HG03378 (cell line): ENCODE measurements around the gene FRMD5.

Source experiments
- ATAC-seq: cut with Tn5 transposase; IDR thresholded peaks from one replicate; pipeline ENCODE4 v1.9.1; 2021; ENCODE audit warnings: mild to moderate bottlenecking, moderate library complexity; ENCODE audit not compliant: unreplicated experiment

Gene FRMD5

DNA sequence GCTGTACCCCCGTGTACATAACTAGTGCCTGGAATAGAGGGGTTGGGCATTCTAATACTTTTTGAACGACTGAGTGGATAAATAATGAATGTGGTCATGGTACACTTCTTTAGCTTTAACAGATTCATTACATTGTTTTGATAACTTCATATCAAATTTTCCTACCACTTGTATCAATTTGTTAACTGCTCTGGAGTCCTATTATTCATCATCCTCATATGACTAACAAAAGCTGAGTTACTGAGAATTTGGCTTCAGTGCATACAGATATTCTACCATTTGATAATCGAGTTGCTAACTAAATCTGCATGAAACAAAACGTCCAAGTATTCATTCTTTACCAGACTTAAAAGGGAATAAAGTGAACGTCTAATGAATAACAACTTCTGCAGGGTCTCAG is 31.7 kb downstream of the FRMD5 start:
- ATAC-seq, result no peak

DNA sequence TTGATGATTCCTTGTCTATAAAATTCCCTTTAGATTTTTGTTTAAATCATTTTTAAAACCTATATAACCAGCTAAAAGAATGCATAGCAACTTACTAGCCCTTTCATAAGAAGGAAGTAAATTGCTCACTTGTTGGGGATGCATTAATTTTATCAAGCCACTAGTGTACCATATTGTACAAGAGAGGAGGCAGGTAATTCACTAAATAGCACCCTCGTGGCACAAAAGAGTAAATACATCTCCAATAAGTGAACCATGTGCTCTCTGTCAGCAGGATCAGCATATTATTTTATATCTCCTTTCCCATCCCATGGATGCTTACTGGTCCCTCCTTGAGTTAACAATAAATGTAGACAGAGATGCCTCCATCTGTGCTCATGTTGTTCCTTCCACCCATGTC is 34.3 kb downstream of the FRMD5 start:
- no peak for ATAC-seq

DNA sequence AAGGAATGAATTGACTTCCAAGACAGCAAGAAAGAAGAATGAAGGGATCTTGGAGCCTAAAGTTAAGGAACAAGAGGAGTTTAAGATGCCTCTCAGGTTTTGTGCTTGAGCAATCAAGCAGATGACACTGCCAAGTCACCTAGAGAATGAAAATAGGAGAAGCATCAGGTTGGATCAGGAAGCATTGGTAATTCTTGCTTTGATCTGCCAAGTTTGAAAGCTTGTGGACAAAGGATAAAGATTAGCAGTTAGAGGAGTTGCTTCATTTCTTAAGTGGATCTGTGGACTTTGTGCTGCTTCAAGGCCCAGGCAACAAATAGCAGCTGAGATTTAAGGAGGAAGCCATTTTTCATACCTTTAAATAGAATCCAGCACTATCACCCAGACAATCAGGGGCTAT is 35.6 kb downstream of the FRMD5 start:
- no peak for ATAC-seq

DNA sequence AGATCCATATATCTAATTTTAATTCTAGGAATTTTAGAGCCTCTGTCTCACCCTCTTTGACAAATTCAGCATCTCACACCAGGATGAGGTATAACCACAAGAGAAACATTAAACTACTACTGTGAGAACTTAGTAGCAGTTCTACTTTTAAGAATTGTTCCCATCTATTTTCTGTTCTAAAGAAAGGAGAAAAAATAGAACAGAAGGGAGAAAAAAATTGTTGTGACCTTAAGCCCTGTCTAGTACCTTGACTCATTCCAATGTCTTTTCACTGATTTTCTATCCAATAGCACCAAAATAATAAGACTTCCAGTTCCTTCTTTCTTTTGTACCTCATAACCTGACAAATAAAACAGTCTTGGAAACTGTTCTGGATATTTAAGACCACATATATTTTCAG is 37.0 kb downstream of the FRMD5 start:
- no peak for ATAC-seq

DNA sequence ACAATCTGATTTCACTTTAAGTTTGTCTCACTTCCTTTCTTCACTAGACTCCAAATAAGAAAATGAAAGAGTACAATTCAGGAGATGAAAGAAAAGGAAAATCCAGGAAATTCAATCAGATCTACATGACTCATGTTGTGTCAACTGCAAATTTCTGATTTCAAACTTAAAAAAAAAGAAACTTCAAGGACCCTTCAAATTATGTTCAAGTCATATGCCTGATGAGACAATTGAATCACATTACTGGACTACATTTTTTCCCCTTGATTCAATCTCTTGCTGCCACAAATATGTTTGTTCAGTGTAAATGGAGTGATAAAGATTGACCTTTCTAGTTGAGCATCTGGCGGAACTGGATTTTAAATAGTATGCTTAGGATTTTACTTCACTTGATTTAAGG is 37.4 kb downstream of the FRMD5 start:
- no peak for ATAC-seq

DNA sequence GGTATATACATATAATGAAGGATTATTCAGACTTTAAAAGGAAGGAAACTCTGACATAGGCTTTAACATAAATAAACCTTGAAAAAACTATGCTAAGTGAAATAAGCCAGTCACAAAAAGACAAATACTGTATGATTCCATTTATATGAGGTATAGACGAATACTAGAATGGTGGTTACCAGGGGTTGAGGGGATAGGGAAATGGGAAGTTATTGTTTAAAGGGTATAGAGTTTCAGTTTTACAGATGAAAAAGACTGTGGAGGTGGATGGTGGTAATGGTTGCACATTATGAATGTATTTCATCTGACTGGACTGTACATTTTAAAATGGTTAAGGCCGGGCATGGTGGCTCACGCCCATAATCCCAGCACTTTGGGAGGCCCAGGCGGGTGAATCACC is 41.7 kb downstream of the FRMD5 start:
- no peak for ATAC-seq

DNA sequence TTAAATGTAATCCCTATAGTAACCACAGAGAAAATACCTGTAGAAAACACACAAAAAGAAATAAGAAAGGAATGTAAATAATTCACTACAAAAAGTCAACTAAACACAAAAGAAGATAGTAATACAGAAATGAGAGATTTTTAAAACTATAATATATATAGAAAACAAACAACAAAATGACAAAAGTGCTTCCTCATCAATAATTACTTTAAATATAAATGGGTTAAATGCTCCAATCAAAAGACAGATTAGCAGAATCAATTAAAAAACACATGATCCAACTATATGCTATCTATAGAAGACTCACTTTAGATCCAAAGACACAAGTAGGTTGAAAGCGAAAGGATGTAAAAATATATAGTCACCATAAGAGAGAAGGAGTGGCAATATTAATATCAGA is 45.8 kb downstream of the FRMD5 start:
- ATAC-seq, result no peak

DNA sequence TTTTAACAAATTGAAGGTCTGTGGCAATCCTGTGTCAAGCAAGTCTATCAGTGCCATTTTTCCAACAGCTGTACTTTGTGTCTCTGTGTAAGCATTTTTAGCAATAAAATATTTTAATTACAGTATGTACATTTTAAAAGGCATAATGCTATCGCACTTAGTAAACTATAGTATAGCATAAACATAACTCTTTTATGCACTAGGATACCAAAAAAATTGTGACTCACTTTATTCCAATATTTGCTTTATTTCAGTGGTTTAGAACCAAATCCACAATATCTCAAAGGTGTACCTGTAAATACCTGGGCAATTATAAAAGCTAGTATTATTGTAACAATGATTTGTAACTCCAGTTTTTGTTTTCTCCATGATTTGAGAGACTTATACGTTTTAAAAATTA is 46.5 kb downstream of the FRMD5 start:
- no peak for ATAC-seq

DNA sequence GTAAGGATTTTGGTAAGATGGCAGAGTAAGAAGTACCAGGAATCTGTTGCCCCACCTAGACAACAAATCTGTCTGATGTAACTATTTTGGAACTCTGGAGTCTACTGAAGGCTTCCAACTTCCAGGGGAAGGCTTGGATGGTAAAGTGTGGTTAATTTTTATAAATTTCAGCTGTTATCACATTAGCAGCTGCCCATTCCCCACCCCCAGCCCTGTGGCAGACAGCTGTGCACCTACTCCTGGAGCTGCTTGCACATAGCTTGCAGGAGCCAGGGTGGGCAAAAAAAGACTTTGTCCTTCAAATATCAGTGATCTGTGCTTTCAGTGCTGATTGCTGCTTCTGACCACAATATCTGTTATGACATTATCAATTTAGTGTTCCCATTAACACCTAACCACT is 47.4 kb downstream of the FRMD5 start:
- ATAC-seq, result no peak

DNA sequence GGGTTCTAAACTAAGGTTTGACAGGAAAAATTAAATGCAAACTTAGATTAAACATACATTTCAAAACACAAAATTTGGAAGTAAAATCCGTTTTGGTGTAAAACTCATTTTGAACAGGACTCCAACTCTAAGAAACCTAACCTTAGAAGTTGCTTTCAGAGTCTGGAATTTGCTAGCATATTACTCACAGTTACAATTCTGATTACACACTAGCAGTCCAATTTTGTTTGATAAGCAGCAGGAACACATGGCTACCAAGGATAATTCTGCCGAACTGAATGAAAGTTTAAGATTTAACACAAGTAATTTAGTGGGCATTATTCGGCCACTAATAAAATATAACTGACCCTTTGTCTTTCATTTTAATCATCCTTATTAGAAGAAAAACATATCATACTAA is 49.6 kb downstream of the FRMD5 start:
- ATAC-seq, result no peak

DNA sequence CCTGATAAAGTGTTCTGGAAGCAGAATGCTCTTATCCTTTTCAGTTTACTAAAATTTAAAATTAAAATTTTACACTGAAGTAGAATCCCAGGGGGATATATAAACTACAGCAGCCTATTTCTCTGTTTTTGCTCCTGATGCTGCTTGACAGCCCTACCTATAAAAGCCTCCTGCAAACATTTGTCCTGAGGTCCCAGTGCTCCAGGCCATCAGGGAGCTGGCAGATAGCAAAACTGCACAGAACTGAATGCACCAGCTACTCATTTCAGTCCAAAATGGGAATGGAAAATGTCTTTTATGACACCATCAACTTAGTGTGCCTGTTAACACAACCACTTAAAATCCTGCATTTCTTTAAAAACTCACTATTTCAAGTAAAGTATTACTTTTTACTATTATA is 50.1 kb downstream of the FRMD5 start:
- ATAC-seq, result no peak

DNA sequence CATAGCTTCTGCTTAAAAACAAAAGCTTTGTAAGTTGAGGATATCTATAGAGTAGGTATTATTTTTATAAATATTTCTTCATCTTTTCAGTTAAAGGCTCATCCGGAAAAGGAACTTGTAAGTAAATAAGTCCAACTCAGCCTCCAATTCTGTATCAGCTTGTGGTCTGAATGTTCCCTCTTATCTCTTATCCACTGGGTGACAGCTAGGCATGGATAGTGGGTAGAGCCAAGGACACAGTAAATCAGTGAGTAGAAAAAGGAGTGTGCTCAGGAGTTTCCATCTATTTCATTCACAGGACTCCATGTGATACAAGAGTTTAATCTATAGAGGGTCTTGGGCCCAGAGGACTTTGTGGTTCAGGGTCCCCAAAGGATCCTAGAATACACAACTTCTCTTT is 50.9 kb downstream of the FRMD5 start:
- ATAC-seq, result no peak

DNA sequence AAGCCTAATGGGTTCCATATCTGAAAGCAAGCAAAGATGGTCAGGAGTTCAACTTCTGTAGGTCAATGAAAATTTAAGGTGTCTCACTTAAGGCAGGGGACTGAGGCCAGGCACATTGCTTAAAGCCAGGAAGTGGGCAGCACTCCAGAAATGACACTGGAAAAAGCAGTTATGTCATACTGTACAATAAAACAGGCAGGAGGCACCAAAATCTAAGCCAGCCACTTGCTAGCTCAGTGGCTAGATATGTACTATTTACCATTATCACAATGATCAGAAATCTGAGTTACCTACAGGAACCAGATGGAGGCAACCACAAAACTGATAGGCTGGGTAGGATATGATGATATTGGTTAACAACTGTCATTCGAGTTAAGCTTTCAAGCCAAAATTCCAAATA is 57.3 kb downstream of the FRMD5 start:
- no peak for ATAC-seq

DNA sequence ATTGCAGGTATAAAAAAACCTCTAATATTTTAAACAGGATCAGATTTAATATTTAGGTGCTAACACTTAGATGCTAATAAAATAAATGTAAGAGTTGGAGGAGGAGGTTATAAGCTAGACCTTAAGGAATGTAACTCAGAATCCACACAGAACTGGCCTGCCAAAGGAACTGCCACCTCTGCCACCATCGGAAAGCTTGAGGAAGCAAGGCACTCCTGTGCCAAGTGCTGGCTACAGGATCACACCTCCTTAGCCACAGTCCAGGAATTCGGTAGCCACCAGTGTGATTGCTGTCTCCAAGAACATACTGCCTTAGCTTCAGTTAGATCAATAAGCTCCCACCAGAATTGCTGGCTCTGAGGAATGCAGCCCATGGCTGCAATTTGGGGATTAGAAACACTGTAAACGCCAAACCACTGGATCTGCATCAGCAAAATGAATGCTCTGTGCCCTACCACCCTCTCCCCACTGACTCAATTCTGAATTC is 58.0 kb downstream of the FRMD5 start:
- ATAC-seq, result no peak

DNA sequence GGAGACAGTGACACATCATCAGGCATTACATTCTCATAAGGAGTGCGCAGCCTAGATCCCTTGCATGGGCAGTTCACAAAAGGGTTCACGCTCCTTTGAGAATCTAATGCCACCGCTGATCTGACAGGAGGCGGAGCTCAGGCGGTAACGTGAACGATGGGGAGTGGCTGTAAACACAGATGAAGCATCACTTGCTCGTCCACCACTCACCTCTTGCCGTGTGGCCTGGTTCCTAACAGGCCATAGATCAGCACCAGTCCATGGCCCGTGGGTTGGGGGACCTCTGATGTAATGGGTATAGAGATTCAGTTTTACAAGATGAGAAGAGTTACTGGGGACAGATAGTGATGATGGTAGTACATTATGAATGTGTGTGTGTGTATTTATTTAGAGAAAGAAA is 63.0 kb downstream of the FRMD5 start:
- no peak for ATAC-seq

DNA sequence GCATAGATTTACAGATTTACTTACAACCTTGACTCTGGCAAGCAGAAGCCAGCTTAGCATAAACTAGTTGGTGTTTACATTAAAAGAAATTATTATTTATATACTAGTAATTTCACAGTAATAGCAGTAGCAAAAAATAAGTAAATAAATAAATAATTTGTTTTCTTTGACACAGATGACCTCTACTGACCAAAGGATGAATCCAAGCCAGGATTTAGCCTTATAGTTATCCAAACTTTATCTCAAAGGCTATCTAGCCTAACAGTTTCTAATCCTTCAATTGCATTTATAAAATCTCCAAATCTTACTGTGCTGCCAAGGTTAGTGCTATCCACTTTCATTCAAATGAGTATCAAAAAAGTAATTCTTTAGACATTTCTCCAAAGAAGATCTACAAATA is 64.3 kb downstream of the FRMD5 start:
- no peak for ATAC-seq

DNA sequence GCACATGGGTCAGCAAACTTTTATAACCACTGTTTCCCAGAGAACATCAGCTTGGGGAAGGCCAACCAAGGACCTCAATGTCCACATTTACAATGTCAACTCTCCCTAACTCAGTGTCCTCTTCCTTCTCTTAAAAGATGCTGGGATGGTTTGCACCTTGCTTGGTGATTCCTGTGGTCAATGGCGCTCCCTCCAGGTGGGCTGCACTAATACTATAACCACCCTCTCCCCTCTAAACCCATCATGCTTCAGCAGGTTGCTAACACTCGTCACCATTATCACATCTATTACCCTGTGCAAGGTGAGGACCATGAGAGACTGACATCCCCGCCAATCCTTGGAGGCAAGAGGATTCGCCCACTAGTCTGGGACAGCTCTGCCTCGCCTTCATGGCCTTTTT is 65.2 kb downstream of the FRMD5 start:
- ATAC-seq, result no peak

DNA sequence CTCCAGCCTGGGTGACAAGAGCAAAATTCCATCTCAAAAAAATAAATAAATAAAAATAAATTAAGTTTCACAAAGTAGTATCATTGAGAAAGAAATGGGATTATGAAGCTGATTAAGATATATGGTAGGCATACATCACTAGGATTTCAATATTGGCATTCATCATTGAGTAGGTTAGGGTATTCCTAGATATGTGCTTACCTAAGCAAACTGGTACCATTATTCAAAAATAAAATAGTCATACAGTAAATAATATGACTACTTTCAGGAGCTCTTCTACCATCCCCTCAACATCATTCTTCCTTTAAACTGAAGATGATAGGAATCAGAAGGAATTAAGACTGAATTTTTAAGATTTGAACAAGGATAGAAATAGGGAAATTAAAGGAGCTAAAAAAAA is 66.6 kb downstream of the FRMD5 start:
- ATAC-seq, result no peak

DNA sequence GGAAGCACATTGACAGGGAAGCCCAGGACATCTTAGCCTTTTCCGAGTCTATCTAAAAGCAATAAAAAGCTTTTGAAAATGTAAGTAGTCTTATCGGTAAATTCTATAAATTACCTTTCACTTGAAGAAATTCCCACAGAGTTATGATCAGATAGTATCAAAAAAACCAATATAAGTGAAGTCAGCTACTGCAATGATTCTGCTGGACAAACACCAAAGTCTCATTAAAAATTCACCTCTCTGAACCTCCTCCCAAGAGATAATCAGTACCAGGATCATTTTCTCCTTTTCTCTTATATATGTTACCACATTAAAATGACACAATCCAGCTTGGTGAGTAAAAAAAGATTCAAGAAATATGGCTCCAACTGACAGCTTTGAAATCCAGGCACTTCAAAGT is 69.2 kb downstream of the FRMD5 start:
- ATAC-seq, result no peak

DNA sequence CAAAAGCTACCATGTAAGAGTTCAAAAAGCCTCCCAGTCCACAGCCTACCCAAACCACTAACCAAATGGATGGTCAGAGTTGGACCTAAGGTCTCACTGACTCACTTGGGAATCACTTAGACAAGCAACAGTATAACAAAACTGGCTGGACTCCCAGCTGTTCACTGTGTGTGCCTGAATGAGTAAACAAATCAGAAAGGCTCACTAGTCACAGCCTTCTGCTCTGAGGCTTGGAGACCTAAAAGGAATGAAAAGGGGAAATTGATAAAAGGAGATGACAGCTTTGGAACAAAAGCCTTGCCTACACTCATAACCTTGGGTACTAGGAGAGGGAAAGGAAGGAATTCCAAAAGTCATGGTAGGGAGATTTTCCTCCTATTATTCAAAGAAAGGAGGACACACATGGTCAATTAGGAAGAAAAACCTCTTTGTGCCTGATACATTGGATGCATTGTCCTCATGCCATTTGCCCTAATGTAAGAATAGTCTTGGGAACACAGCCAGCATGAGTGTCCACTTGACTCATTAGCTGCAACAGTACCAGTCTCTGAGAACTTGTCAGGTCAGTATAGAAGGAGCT is 92.3 kb downstream of the FRMD5 start:
- ATAC-seq, result no peak

DNA sequence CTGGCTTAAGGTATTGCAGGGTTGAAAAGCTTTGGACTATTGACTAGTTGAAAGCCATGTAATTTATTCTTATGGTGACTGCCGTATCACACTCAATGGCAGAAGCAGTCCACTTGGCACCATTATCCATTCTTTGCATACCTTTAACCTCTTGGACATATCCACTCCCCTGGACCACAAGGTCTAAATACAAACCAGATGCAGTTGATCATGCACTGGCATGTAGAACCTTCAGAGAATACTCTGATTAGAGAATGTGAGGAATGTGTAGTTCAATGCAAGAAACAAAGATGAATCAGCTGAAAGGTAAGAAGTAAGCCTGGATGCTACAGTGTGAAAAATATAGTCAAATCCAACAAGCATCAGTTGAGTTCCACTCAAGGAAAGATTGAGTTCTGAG is 93.1 kb downstream of the FRMD5 start:
- ATAC-seq, result no peak

DNA sequence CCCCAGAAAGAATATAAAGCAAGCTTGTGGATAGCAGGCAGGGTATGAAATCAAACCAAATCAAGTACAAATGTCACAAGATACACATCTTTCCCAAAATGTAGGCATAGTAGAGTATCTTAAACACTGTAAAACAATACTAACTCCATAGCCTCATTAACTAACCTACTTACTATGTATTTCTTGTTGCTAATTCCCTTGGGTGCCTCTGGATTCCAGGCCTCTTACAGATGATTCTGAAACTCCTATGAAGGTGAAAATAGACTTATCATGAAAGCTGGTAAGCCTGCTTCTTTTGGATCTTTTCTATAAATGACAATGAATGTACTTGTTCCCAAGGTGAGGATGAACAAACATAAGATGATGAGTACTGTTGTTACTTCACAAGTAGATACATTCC is 93.8 kb downstream of the FRMD5 start:
- ATAC-seq, result no peak

DNA sequence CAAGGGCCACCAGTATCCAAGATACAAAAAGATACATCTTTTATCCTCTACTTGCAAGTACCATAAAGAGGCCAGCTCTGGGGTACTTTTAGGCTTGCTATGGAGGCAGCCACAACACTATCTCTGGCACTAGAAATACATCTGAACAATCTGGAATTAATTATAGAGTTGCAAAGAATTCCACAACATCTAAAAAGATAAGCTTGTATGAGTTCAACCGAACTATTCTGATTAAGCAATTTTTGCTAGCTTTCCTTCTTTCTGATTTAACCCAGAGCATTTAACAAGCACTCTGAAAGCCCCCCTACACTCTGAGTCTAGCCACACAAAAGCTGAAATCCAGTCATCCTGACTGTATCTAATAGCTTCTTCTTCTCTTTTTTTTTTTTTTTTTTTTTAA is 95.4 kb downstream of the FRMD5 start:
- ATAC-seq, result no peak

DNA sequence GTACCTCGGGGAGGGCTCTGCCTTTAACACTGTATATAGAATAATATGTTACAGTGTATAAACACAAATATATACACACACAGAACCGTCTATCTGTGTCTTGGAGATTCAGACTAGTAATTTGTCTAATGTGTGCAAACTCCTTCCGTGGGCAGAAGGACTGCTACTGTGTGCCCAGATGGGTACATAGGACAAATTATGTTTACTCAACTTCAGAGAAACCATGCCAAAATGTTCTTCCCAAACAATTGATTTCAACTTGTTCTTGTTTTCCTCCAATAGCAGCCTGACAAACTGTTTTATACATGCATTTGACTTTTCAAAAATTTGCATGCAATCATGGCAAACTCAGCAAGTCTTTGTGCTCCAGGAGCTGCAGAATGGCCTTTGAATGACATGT is 97.5 kb downstream of the FRMD5 start:
- no peak for ATAC-seq
